HG03354 (cell line): ENCODE data around the gene SLC35D2.
"Not testable (repeated sequence)": the region's sequence is repeated elsewhere in the genome, so short reads cannot be mapped to it uniquely, and the experiment has no call there.

Experiments used
- ATAC-seq: cut with Tn5 transposase; IDR thresholded peaks from one replicate; pipeline ENCODE4 v1.9.1; 2021; ENCODE audit warnings: mild to moderate bottlenecking; ENCODE audit not compliant: unreplicated experiment, poor library complexity, severe bottlenecking

SLC35D2 gene

GRCh38 chr9:96321515-96321914, 62.0 kb downstream of the SLC35D2 start:
- no peak for ATAC-seq

GRCh38 chr9:96320749-96321280, 62.7 kb downstream of the SLC35D2 start:
- no peak for ATAC-seq

GRCh38 chr9:96318921-96319565, 64.5 kb downstream of the SLC35D2 start:
- no peak for ATAC-seq

GRCh38 chr9:96317335-96317980, 66.1 kb downstream of the SLC35D2 start:
- ATAC-seq, result no peak

- ATAC-seq, result no peak
Measured at GRCh38 chr9:96309850-96310249, 73.7 kb downstream of the SLC35D2 start.

GRCh38 chr9:96306958-96307357, 76.6 kb downstream of the SLC35D2 start:
- ATAC-seq, result not testable (repeated sequence)

- no peak for ATAC-seq
Measured at GRCh38 chr9:96305171-96305570, 78.3 kb downstream of the SLC35D2 start.

- ATAC-seq, result no peak
Measured at GRCh38 chr9:96304230-96304629, 79.3 kb downstream of the SLC35D2 start.

GRCh38 chr9:96302021-96302420, 81.5 kb downstream of the SLC35D2 start, which contains the start of gene HSD17B3:
TSS of gene HSD17B3 (minus strand) at chr9:96302176. CDS start at chr9:96302104, 72 bp downstream.
- ATAC-seq, result no peak

GRCh38 chr9:96299823-96300222, 83.7 kb downstream of the SLC35D2 start:
- no peak for ATAC-seq

GRCh38 chr9:96294159-96294545, 89.4 kb downstream of the SLC35D2 start:
- no peak for ATAC-seq

- no peak for ATAC-seq
Measured at GRCh38 chr9:96293498-96294158, 89.9 kb downstream of the SLC35D2 start.

GRCh38 chr9:96289392-96289791, 94.1 kb downstream of the SLC35D2 start:
- no peak for ATAC-seq

GRCh38 chr9:96281641-96282040, 101.9 kb downstream of the SLC35D2 start:
- ATAC-seq, result no peak

GRCh38 chr9:96279932-96280331, 103.6 kb downstream of the SLC35D2 start:
- ATAC-seq, result no peak

- no peak for ATAC-seq
Measured at GRCh38 chr9:96274939-96275338, 108.6 kb downstream of the SLC35D2 start.
